GM12878 (cell line): ENCODE results near the gene RIMS1. TPM values are rescaled to one million over a fixed set of nuclear protein-coding genes. Genes with fewer than 3 reads are reported as not detected.

Experiments
- ATAC-seq: fragments of 200-7000 bp; cut with Tn5 transposase; 3 replicates; pipeline ENCODE4 v1.9.1; 2020; ENCODE audit warnings: mild to moderate bottlenecking, moderate library complexity
- BruUV-seq: library from RNA; stranded (reverse); fragments of 400-500 nt; replicated peaks from 2 replicates; lab custom pipeline; 2021; lab: Mats Ljungman, UMichigan
- CTCF ChIA-PET: fragments of 300-600 bp; sonication (Branson Sonifier 250); formaldehyde crosslinking; extraction: SDS; loops from one replicate; lab custom pipeline; 2021; ENCODE audit warnings: inconsistent platforms; lab: Yijun Ruan, JAX
- POLR2A ChIA-PET: fragments of 350-600 bp; formaldehyde crosslinking; extraction: SDS; loops from one replicate; lab custom pipeline; 2021; ENCODE audit warnings: inconsistent platforms; lab: Charles Lee
- RAD21 ChIA-PET: fragments of 300-600 bp; sonication (Branson Sonifier 250); formaldehyde crosslinking; loops from one replicate; lab custom pipeline; 2023; ENCODE audit warnings: antibody characterized with exemption; ENCODE audit not compliant: unreplicated experiment; lab: Charles Lee
- SMC1A ChIA-PET: fragments of 300-600 bp; sonication (Branson Sonifier 250); formaldehyde crosslinking; loops from one replicate; lab custom pipeline; 2023; ENCODE audit not compliant: unreplicated experiment, uncharacterized antibody; lab: Charles Lee
- DNase-seq: peaks from one replicate; pipeline ENCODE4 v3.0.0-alpha.2; 2011; ENCODE audit warnings: low read depth, low spot score
- FAIRE-seq: peaks from 3 replicates; lab custom pipeline; 2011; peaks lifted over from hg19 to GRCh38; lab: Jason Lieb, UNC
- H2AFZ ChIP-seq: 2 replicates; pipeline ENCODE4 v1.6.0; 2011; ENCODE audit warnings: low read depth, low read length, control low read depth; ENCODE audit not compliant: control insufficient read depth
- H3K27ac ChIP-seq: 2 replicates; pipeline ENCODE4 v1.5.1; 2011; ENCODE audit warnings: control low read depth; ENCODE audit not compliant: control insufficient read depth, insufficient read depth
- H3K27me3 ChIP-seq, 2 experiments: replicated peaks in 1 of 2; 2 replicates each; pipeline versions ENCODE4 v1.6.0 to v1.6.1; 2011; ENCODE audit warnings: low read length in 1 of 2; ENCODE audit not compliant: control insufficient read depth in 2 of 2, insufficient read depth in 2 of 2
- H3K36me3 ChIP-seq, 2 experiments: 2 replicates each; pipeline ENCODE4 v1.5.1; 2011; ENCODE audit warnings: low read length in 1 of 2; ENCODE audit not compliant: control insufficient read depth in 2 of 2, insufficient read depth in 2 of 2
- H3K4me1 ChIP-seq: 2 replicates; pipeline ENCODE4 v1.6.1; 2011; ENCODE audit warnings: mild to moderate bottlenecking, low read length, moderate library complexity, mixed read lengths; ENCODE audit not compliant: control insufficient read depth, insufficient read depth
- H3K4me2 ChIP-seq: 2 replicates; pipeline ENCODE4 v1.6.0; 2011; ENCODE audit warnings: control low read depth; ENCODE audit not compliant: control insufficient read depth, insufficient read depth
- H3K4me3 ChIP-seq: fragments of 200-600 bp; sonication (generic); 2 replicates; pipeline ENCODE4 v1.5.1; 2016
- H3K79me2 ChIP-seq: 2 replicates; pipeline ENCODE4 v1.6.0; 2011; ENCODE audit warnings: low read length; ENCODE audit not compliant: control insufficient read depth, insufficient read depth
- H3K9ac ChIP-seq: 2 replicates; pipeline ENCODE4 v1.8.0; 2011; ENCODE audit warnings: low read length, control low read depth, mixed read lengths; ENCODE audit not compliant: control insufficient read depth, insufficient read depth
- H3K9me3 ChIP-seq: replicated peaks from 3 replicates; pipeline ENCODE4 v1.5.1; 2011; ENCODE audit warnings: mild to moderate bottlenecking, low read length; ENCODE audit not compliant: control insufficient read depth, insufficient read depth
- H4K20me1 ChIP-seq: 2 replicates; pipeline ENCODE4 v1.6.0; 2011; ENCODE audit not compliant: control insufficient read depth, insufficient read depth
- IRF4 ChIP-seq: IDR thresholded peaks from 2 replicates; pipeline ENCODE4 v1.6.1; 2011; ENCODE audit warnings: low read depth, low read length
- LARP7 ChIP-seq: fragments of 450-650 bp; IDR thresholded peaks from 2 replicates; pipeline ENCODE4 v1.6.1; 2017; ENCODE audit warnings: mild to moderate bottlenecking
- MTA3 ChIP-seq: IDR thresholded peaks from 2 replicates; pipeline ENCODE4 v1.6.1; 2012; ENCODE audit warnings: low read length, inconsistent platforms, borderline replicate concordance
- MYB ChIP-seq: fragments of 150-350 bp; IDR thresholded peaks from 2 replicates; pipeline ENCODE4 v1.6.1; 2014; ENCODE audit warnings: mild to moderate bottlenecking, low read depth, low read length, borderline replicate concordance
- MYC ChIP-seq: IDR thresholded peaks from 2 replicates; pipeline ENCODE4 v1.6.1; 2011; ENCODE audit warnings: mild to moderate bottlenecking, low read length, moderate library complexity, inconsistent platforms; ENCODE audit not compliant: insufficient read depth, insufficient replicate concordance, insufficient read length, severe bottlenecking
- NR2C2 ChIP-seq: IDR thresholded peaks from 2 replicates; pipeline ENCODE4 v1.6.1; 2011; ENCODE audit warnings: borderline replicate concordance, low read depth; ENCODE audit not compliant: control insufficient read depth, insufficient read length
- NR2F1 ChIP-seq: fragments of 450-650 bp; conservative IDR thresholded peaks from 2 replicates; pipeline ENCODE4 v1.6.1; 2017; ENCODE audit warnings: mild to moderate bottlenecking
- NRF1 ChIP-seq: conservative IDR thresholded peaks from 2 replicates; pipeline ENCODE4 v1.6.1; 2011; ENCODE audit warnings: mild to moderate bottlenecking, low read depth, low read length, improper control_type of control experiment
- SMAD5 ChIP-seq: IDR thresholded peaks from 2 replicates; pipeline ENCODE4 v1.6.1; 2016; ENCODE audit warnings: antibody characterized with exemption, low read depth
- SMC3 ChIP-seq: IDR thresholded peaks from 2 replicates; pipeline ENCODE4 v1.6.1; 2011; ENCODE audit warnings: low read length, improper control_type of control experiment, borderline replicate concordance
- SUPT20H ChIP-seq: IDR thresholded peaks from 2 replicates; pipeline ENCODE4 v1.6.1; 2011; ENCODE audit warnings: low read depth, mild to moderate bottlenecking, low read length, moderate library complexity, borderline replicate concordance; ENCODE audit not compliant: control insufficient read depth
- TBL1XR1 ChIP-seq: IDR thresholded peaks from 2 replicates; pipeline ENCODE4 v1.6.1; 2012; ENCODE audit warnings: low read depth, low read length, improper control_type of control experiment
- TCF3 ChIP-seq: IDR thresholded peaks from 2 replicates; pipeline ENCODE4 v1.6.1; 2012; ENCODE audit warnings: low read depth, mild to moderate bottlenecking, low read length, borderline replicate concordance; ENCODE audit not compliant: insufficient read depth
- ZBED1 ChIP-seq: IDR thresholded peaks from 2 replicates; pipeline ENCODE4 v1.6.1; 2016; ENCODE audit warnings: borderline replicate concordance
- ZNF622 ChIP-seq: fragments of 450-650 bp; IDR thresholded peaks from 2 replicates; pipeline ENCODE4 v1.6.1; 2017; ENCODE audit warnings: mild to moderate bottlenecking, inconsistent platforms
- ZSCAN29 ChIP-seq: fragments of 450-650 bp; IDR thresholded peaks from 2 replicates; pipeline ENCODE4 v1.6.1; 2017; ENCODE audit warnings: mild to moderate bottlenecking, moderate library complexity
- in situ Hi-C: fragments of 300-500 bp; cut with MboI; formaldehyde crosslinking; loops from 9 replicates; pipeline ENCODE4 v1.14.3; 2018; ENCODE audit warnings: mixed read lengths
- intact Hi-C: fragments of 100-400 bp; cut with micrococcal nuclease; formaldehyde crosslinking; loops from one replicate; pipeline ENCODE4 v1.14.2; 2022; ENCODE audit not compliant: unreplicated experiment
- polyA plus RNA-seq, 11 experiments: library from polyadenylated mRNA; depleted of rRNA in 4 of 11; unstranded in 6 of 11; stranded (reverse) in 5 of 11; fragments of >200 nt; fragmentation: Nextera tagmentation in 4 of 11; fragmentation: Illumina TruSeq in 1 of 11; extraction: Ambion mirVana in 4 of 11; extraction: Trizol in 1 of 11; gene quantifications; 1 replicate in 1 of 11; 2 replicates in 10 of 11; pipeline versions ENCODE4 v1.2.1 to v1.2.3, GENCODE V29; 2011 to 2016; ENCODE audit warnings: inconsistent platforms in 2 of 11, missing spikeins in 2 of 11, low read depth in 1 of 11
- total RNA-seq, 4 experiments: library from RNA; depleted of rRNA in 3 of 4; stranded (reverse); fragments of >200 nt in 3 of 4; fragmentation: Illumina TruSeq in 1 of 4; extraction: Trizol in 1 of 4; gene quantifications; 2 replicates each; pipeline versions ENCODE4 v1.2.1 to v1.2.3, GENCODE V29; 2013 to 2021
- TF ChIP-seq, protein P1 (sequence below): fragments of 450-650 bp; IDR thresholded peaks from 2 replicates; pipeline ENCODE4 v1.6.1; 2018; ENCODE audit warnings: borderline replicate concordance, mild to moderate bottlenecking; ENCODE audit not compliant: partially characterized antibody
- TF ChIP-seq, protein P2 (sequence below): fragments of 450-650 bp; IDR thresholded peaks from 2 replicates; pipeline ENCODE4 v1.6.1; 2018; ENCODE audit warnings: mild to moderate bottlenecking, low read depth, moderate library complexity; ENCODE audit not compliant: partially characterized antibody
- TF ChIP-seq, protein P3 (sequence below): fragments of 150-350 bp; IDR thresholded peaks from 2 replicates; pipeline ENCODE4 v1.6.1; 2014; ENCODE audit warnings: mild to moderate bottlenecking, low read depth, low read length

Gene RIMS1
- total and polyA plus RNA-seq, 10 of the 15 experiments (the other 5 are each of a cell fraction or from before 2014, with no cell fraction given), result 0.05 to 0.76 (median 0.23) TPM

DNA sequence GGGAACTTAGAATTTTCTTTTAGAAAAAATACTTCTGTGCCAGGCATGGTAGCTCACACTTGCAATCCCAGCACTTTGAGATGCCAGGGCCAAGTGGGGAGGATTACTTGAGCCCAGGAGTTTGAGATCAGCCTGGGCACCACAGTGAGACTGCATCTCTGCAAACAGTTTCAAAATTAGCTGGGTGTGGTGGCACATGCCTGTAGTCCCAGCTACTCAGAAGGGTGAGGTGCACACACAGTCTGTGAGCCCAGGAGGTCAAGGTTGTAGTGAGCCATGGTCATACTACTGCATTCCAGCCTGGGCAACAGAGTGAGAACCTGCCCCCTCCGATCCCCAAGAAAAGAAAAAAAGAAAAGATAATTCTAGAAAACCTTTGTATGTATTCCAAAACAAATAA is 389.5 kb downstream of the RIMS1 start (continued):
- TF ChIP-seq, protein P1, sequence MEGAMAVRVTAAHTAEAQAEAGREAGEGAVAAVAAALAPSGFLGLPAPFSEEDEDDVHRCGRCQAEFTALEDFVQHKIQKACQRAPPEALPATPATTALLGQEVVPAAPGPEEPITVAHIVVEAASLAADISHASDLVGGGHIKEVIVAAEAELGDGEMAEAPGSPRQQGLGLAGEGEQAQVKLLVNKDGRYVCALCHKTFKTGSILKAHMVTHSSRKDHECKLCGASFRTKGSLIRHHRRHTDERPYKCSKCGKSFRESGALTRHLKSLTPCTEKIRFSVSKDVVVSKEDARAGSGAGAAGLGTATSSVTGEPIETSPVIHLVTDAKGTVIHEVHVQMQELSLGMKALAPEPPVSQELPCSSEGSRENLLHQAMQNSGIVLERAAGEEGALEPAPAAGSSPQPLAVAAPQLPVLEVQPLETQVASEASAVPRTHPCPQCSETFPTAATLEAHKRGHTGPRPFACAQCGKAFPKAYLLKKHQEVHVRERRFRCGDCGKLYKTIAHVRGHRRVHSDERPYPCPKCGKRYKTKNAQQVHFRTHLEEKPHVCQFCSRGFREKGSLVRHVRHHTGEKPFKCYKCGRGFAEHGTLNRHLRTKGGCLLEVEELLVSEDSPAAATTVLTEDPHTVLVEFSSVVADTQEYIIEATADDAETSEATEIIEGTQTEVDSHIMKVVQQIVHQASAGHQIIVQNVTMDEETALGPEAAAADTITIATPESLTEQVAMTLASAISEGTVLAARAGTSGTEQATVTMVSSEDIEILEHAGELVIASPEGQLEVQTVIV, result no peak
- no peak for TF ChIP-seq MYC

DNA sequence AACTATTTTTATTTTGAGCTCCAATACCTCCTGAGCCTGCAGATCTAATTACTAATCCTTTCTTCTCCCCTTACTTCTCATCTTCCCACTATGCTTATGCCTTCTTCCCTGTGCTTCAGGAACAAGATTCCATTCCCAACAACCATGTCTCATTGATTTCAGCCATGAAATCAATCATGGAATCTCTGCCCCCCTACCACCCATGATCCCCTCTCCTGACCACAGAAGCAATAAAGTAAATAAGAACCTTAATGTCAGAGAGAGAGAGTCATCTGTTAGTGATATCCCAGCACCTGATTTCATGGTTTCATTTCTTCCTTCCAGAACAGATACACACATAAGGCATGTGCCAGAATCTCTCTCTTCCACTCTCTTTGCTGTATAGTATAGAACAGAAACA is 395.9 kb downstream of the RIMS1 start:
- no peak for DNase-seq
- Histone ChIP-seq H4K20me1 (no peaks in the 10 kb centered on the region), H3K9ac (no peak overlapping the region), H3K4me3 (no peak overlapping the region), H2AFZ (no peak overlapping the region), H3K79me2 (no peaks in the 10 kb centered on the region), H3K36me3 (no peaks in the 10 kb centered on the region), H3K27ac (no peak overlapping the region), H3K9me3 (no peaks in the 10 kb centered on the region), H3K27me3 (no peaks in the 10 kb centered on the region), H3K4me1 (no peaks in the 10 kb centered on the region), H3K4me2 (no peak overlapping the region)
- CTCF ChIA-PET, result no interaction called here
- SMC1A ChIA-PET, result no interaction called here
- intact Hi-C loops (no loop called here), in situ Hi-C loops (no loop called here)
- no peak for ATAC-seq
- BruUV-seq, result no TSS peak
- RAD21 ChIA-PET, result no interaction called here
- FAIRE-seq, result no peak
- POLR2A ChIA-PET, result no interaction called here
- TF ChIP-seq SMAD5 (no peak), NRF1 (no peak), LARP7 (no peak), ZNF622 (no peak), MYB (no peak), NR2C2 (no peak), IRF4 (no peak), NR2F1 (no peak), SUPT20H (no peak), MTA3 (no peak), ZSCAN29 (no peak), SMC3 (no peak), TCF3 (no peak), ZBED1 (no peak), TBL1XR1 (no peak)
- TF ChIP-seq, protein P2, sequence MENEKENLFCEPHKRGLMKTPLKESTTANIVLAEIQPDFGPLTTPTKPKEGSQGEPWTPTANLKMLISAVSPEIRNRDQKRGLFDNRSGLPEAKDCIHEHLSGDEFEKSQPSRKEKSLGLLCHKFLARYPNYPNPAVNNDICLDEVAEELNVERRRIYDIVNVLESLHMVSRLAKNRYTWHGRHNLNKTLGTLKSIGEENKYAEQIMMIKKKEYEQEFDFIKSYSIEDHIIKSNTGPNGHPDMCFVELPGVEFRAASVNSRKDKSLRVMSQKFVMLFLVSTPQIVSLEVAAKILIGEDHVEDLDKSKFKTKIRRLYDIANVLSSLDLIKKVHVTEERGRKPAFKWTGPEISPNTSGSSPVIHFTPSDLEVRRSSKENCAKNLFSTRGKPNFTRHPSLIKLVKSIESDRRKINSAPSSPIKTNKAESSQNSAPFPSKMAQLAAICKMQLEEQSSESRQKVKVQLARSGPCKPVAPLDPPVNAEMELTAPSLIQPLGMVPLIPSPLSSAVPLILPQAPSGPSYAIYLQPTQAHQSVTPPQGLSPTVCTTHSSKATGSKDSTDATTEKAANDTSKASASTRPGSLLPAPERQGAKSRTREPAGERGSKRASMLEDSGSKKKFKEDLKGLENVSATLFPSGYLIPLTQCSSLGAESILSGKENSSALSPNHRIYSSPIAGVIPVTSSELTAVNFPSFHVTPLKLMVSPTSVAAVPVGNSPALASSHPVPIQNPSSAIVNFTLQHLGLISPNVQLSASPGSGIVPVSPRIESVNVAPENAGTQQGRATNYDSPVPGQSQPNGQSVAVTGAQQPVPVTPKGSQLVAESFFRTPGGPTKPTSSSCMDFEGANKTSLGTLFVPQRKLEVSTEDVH, result no peak
- TF ChIP-seq, protein P3, sequence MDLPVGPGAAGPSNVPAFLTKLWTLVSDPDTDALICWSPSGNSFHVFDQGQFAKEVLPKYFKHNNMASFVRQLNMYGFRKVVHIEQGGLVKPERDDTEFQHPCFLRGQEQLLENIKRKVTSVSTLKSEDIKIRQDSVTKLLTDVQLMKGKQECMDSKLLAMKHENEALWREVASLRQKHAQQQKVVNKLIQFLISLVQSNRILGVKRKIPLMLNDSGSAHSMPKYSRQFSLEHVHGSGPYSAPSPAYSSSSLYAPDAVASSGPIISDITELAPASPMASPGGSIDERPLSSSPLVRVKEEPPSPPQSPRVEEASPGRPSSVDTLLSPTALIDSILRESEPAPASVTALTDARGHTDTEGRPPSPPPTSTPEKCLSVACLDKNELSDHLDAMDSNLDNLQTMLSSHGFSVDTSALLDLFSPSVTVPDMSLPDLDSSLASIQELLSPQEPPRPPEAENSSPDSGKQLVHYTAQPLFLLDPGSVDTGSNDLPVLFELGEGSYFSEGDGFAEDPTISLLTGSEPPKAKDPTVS, result no peak
